Sigmoid colon (tissue), 4 donors: ENCODE data around the gene FOXP1.

Experiments
- CTCF ChIP-seq, 4 experiments: fragments of 450-650 bp in 3 of 4; fragments of 200-600 bp in 1 of 4; IDR thresholded peaks; one replicate each; pipeline ENCODE4 v1.5.1; 2016 to 2019; ENCODE audit warnings: antibody characterized with exemption in 4 of 4, mild to moderate bottlenecking in 3 of 4, moderate library complexity in 2 of 4
- POLR2A ChIP-seq, 2 donors: fragments of 450-650 bp; IDR thresholded peaks; one replicate each; pipeline ENCODE4 v1.6.1; 2016; ENCODE audit warnings: antibody characterized with exemption in 2 of 2, mild to moderate bottlenecking in 2 of 2, moderate library complexity in 2 of 2
- POLR2AphosphoS5 ChIP-seq, 4 donors: sonication (generic); formaldehyde crosslinking; IDR thresholded peaks; one replicate each; pipeline ENCODE4 v1.6.1; 2017; ENCODE audit warnings: antibody characterized with exemption in 4 of 4

GRCh38 chr3:71397726-71398125 is 185.8 kb downstream of the FOXP1 start:
- no peak for TF ChIP-seq CTCF (IDR thresholded peaks at IDR 0.05)
- TF ChIP-seq POLR2AphosphoS5 (IDR thresholded peaks at IDR 0.05) = no peak
- TF ChIP-seq POLR2A (IDR thresholded peaks at IDR 0.05) = no peak
